NCI-H748 (cell line): ENCODE results near the gene PI4K2B.
"Not testable (repeated sequence)": the region's sequence is repeated elsewhere in the genome, so short reads cannot be mapped to it uniquely, and the experiment has no call there.

Experiments
- DNase-seq: peaks from one replicate; lab custom pipeline; 2025; ENCODE audit not compliant: unreplicated experiment; lab: John Stamatoyannopoulos, UW

The PI4K2B gene

GRCh38 chr4:25303578-25303977, 69.7 kb downstream of the PI4K2B start:
- no peak for DNase-seq

GRCh38 chr4:25306518-25307057, 72.8 kb downstream of the PI4K2B start:
- no peak for DNase-seq

GRCh38 chr4:25307596-25307995, 73.8 kb downstream of the PI4K2B start:
- DNase-seq: no peak

- no peak for DNase-seq
Measured at GRCh38 chr4:25308306-25308705, 74.5 kb downstream of the PI4K2B start.

- DNase-seq: no peak
Measured at GRCh38 chr4:25308761-25309160, 74.9 kb downstream of the PI4K2B start.

- no peak for DNase-seq
Measured at GRCh38 chr4:25310066-25310802, 76.4 kb downstream of the PI4K2B start.

GRCh38 chr4:25310803-25311166, 77.0 kb downstream of the PI4K2B start:
- no peak for DNase-seq

- peak; percentile 85 for DNase-seq
Measured at GRCh38 chr4:25312496-25313200, 78.8 kb downstream of the PI4K2B start, which contains the start of gene ZCCHC4. ZCCHC4 (plus strand) TSS chr4:25312774; CDS start chr4:25312810, 36 bp downstream.

- peak; percentile 3 for DNase-seq
Measured at GRCh38 chr4:25313201-25313895, 79.5 kb downstream of the PI4K2B start.

GRCh38 chr4:25320336-25320735, 86.5 kb downstream of the PI4K2B start:
- DNase-seq: no peak

- no peak for DNase-seq
Measured at GRCh38 chr4:25320773-25321172, 86.9 kb downstream of the PI4K2B start.

GRCh38 chr4:25321703-25322102, 87.9 kb downstream of the PI4K2B start:
- no peak for DNase-seq

GRCh38 chr4:25328463-25328862, 94.6 kb downstream of the PI4K2B start:
- not testable (repeated sequence) for DNase-seq
